Inferior parietal cortex (tissue), 1 donor: ENCODE measurements around the gene ABCC6.

Source experiments
- DNase-seq: peaks from one replicate; pipeline ENCODE4 v3.0.0-alpha.2; 2016; ENCODE audit errors: extremely low spot score

The ABCC6 gene

GRCh38 chr16:16141784-16142396 lies 81.4 kb downstream of the ABCC6 start:
- DNase-seq = no peak

GRCh38 chr16:16141141-16141540 lies 82.2 kb downstream of the ABCC6 start:
- DNase-seq = no peak

- DNase-seq = no peak
Observed at GRCh38 chr16:16140537-16140936, 82.8 kb downstream of the ABCC6 start.

- no peak for DNase-seq
Observed at GRCh38 chr16:16139806-16140205, 83.5 kb downstream of the ABCC6 start.

GRCh38 chr16:16139061-16139460 lies 84.2 kb downstream of the ABCC6 start:
- no peak for DNase-seq

- DNase-seq = no peak
Observed at GRCh38 chr16:16138034-16138635, 85.2 kb downstream of the ABCC6 start.

- DNase-seq = no peak
Observed at GRCh38 chr16:16137110-16137509, 86.2 kb downstream of the ABCC6 start.

GRCh38 chr16:16136588-16136987 lies 86.7 kb downstream of the ABCC6 start:
- no peak for DNase-seq

- DNase-seq = no peak
Observed at GRCh38 chr16:16133943-16134604, 89.2 kb downstream of the ABCC6 start.

GRCh38 chr16:16131659-16132058 lies 91.6 kb downstream of the ABCC6 start:
- no peak for DNase-seq

- DNase-seq = no peak
Observed at GRCh38 chr16:16131204-16131603, 92.1 kb downstream of the ABCC6 start.

GRCh38 chr16:16127469-16128116 lies 95.7 kb downstream of the ABCC6 start:
- peak; percentile 76 for DNase-seq

GRCh38 chr16:16126896-16127295 lies 96.4 kb downstream of the ABCC6 start:
- DNase-seq = no peak

- DNase-seq = no peak
Observed at GRCh38 chr16:16124974-16125373, 98.3 kb downstream of the ABCC6 start.

GRCh38 chr16:16124438-16124837 lies 98.9 kb downstream of the ABCC6 start:
- DNase-seq = no peak

GRCh38 chr16:16122264-16122663 lies 101.0 kb downstream of the ABCC6 start:
- no peak for DNase-seq

GRCh38 chr16:16121185-16121727 lies 102.0 kb downstream of the ABCC6 start:
- DNase-seq = no peak

- peak; percentile 60 for DNase-seq
Observed at GRCh38 chr16:16120382-16121184, 102.7 kb downstream of the ABCC6 start.

GRCh38 chr16:16120044-16120381 lies 103.3 kb downstream of the ABCC6 start:
- no peak for DNase-seq

GRCh38 chr16:16118337-16118736 lies 105.0 kb downstream of the ABCC6 start:
- DNase-seq = no peak

GRCh38 chr16:16116841-16117240 lies 106.5 kb downstream of the ABCC6 start:
- no peak for DNase-seq

GRCh38 chr16:16113076-16113475 lies 110.2 kb downstream of the ABCC6 start:
- DNase-seq = no peak
